HG03066 (cell line): ENCODE results near the gene CTDP1.

Experiments
- ATAC-seq: cut with Tn5 transposase; IDR thresholded peaks from one replicate; pipeline ENCODE4 v1.9.1; 2021; ENCODE audit warnings: low read depth; ENCODE audit not compliant: unreplicated experiment

CTDP1 gene

GRCh38 chr18:79754831-79755351 lies 75.3 kb downstream of the CTDP1 start:
- ATAC-seq, result no peak

- no peak for ATAC-seq
Observed at GRCh38 chr18:79755496-79756142, 76.0 kb downstream of the CTDP1 start.

- ATAC-seq, result no peak
Observed at GRCh38 chr18:79756143-79756500, 76.5 kb downstream of the CTDP1 start.

- no peak for ATAC-seq
Observed at GRCh38 chr18:79756826-79757225, 77.2 kb downstream of the CTDP1 start.

GRCh38 chr18:79760348-79760747 lies 80.7 kb downstream of the CTDP1 start:
- no peak for ATAC-seq

GRCh38 chr18:79760881-79761280 lies 81.3 kb downstream of the CTDP1 start:
- ATAC-seq, result no peak

- ATAC-seq, result no peak
Observed at GRCh38 chr18:79763407-79763806, 83.8 kb downstream of the CTDP1 start.

GRCh38 chr18:79764131-79764530 lies 84.5 kb downstream of the CTDP1 start:
- no peak for ATAC-seq

GRCh38 chr18:79765491-79766245 lies 86.1 kb downstream of the CTDP1 start:
- ATAC-seq, result no peak

GRCh38 chr18:79766308-79766707 lies 86.7 kb downstream of the CTDP1 start:
- no peak for ATAC-seq

GRCh38 chr18:79768745-79769144 lies 89.1 kb downstream of the CTDP1 start:
- ATAC-seq, result no peak

GRCh38 chr18:79769698-79770500 lies 90.3 kb downstream of the CTDP1 start:
- ATAC-seq, result no peak

GRCh38 chr18:79770501-79770815 lies 90.9 kb downstream of the CTDP1 start:
- ATAC-seq, result no peak

GRCh38 chr18:79770826-79771225 lies 91.2 kb downstream of the CTDP1 start:
- ATAC-seq, result no peak

GRCh38 chr18:79771446-79772107 lies 92.0 kb downstream of the CTDP1 start:
- ATAC-seq, result no peak

GRCh38 chr18:79772108-79772864 lies 92.7 kb downstream of the CTDP1 start:
- no peak for ATAC-seq

GRCh38 chr18:79772865-79773696 lies 93.5 kb downstream of the CTDP1 start:
- no peak for ATAC-seq

GRCh38 chr18:79774111-79774510 lies 94.5 kb downstream of the CTDP1 start:
- no peak for ATAC-seq

GRCh38 chr18:79775441-79776221 lies 96.0 kb downstream of the CTDP1 start:
- no peak for ATAC-seq
